Right renal cortex interstitium (tissue), 3 donors: Measurements from ENCODE around the gene PEDS1. TPM values are rescaled to one million over a fixed set of nuclear protein-coding genes. Genes with fewer than 3 reads are reported as not detected.
"Not testable (repeated sequence)": the region's sequence is repeated elsewhere in the genome, so short reads cannot be mapped to it uniquely, and the experiment has no call there.

Source experiments
- DNase-seq, 3 donors: peaks; one replicate each; pipeline ENCODE4 v3.0.0-alpha.2; 2013; ENCODE audit warnings: low read depth in 3 of 3, low spot score in 2 of 3
- polyA plus RNA-seq, 3 donors: library from polyadenylated mRNA; unstranded; fragments of 120-200 nt; gene quantifications; one replicate each; pipeline ENCODE4 v1.2.1, GENCODE V29; 2013; ENCODE audit not compliant: insufficient read length in 3 of 3

Gene PEDS1
- polyA plus RNA-seq: 10 to 100 TPM; 22.1 to 25.6 (median 24.6) TPM

DNA sequence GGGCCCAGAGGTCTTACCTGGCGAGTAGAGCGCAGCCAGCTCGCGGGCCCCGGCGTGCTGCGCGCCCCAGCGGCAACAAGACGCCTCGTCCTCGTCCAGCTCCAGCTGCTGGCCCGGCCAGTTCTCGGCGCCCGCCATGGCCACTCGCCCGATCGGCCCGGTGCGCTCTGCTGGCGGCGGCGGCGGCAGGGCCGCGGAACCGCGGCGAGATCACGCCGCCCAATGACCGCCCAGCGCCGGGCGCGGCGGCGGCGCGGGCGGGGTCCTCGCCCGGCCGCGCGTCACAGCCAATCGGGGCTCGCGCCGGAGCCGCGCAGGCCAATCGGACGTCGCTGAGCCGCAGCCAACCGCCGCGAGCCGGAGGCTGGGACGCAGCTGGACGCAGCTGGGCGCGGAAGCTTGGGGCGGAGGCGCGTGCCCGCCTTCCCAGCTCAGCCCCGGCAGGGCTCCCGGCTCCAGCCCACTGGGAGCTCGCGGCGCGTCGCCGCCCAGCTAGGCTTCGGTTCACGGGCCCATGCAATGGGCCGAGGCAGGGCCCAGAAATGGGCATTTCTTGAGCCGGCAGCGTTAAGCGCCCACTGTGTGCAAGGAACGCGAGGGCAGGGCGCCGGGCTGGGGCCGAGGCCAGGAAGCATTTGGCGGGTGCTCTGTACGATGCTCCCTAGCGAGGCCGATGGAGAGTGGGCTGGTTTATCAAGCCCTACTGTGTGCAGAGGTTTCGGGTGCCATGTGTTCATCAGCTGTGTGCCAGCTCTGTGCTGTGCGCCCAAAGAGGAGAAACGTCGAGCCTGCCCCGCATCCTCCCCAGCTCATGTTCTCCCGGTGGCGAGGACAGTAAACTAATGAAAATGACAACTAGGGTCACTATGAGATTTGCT is at the start of gene PEDS1:
TSS of gene PEDS1 (minus strand) at position 224 of the 878 bp plus-strand sequence. CDS start at position 138, 86 bp downstream.
- peak; percentile 65 to 84 (median 78) for DNase-seq

DNA sequence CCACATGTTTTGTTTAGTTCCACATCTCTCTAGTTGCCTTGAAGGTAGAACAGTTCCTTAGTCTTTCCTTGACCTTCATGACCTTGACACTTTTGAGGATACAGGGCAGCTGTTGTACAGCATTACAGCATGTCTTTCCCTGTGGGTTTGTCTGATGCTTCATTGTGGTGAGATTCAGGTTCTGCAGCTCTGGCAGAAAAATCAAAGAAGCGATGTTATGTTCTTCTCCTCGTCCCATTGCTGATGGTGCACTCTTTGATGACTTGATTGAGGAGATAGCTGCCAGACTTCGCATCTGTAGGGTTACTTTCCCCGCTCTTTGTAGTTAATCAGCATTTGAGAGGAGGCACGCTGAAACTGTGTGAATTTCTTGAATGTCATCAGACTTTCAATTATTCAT is 49.2 kb upstream of the PEDS1 start:
- DNase-seq: no peak

GRCh38 chr20:50201710-50202109 is 48.2 kb upstream of the PEDS1 start:
- DNase-seq: not testable (repeated sequence)

- no peak for DNase-seq
Measured at GRCh38 chr20:50200482-50201104, 47.1 kb upstream of the PEDS1 start.

DNA sequence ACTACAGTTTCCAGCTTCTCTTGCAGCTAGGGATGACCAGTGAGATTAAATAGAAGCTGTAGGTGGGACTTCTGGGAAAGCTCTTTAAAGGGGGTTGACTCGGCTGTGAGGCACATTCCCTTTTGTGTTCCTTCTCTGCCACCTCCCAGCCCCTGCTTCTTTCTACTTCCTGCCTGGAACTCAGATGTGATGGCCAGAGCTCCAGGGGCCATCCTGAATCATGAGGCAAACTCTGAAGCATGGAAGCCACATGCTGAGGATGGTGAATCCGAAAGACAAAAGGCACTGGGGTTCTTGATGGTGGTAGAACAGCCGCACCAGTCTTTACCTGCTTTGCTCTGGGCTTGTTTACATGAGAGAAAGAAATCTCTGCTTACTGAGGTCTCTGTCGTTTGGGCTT is 46.2 kb upstream of the PEDS1 start:
- DNase-seq: no peak

GRCh38 chr20:50198716-50199115 is 45.2 kb upstream of the PEDS1 start:
- no peak for DNase-seq

- no peak for DNase-seq
Measured at GRCh38 chr20:50198180-50198666, 44.7 kb upstream of the PEDS1 start.

- no peak for DNase-seq
Measured at GRCh38 chr20:50197463-50198179, 44.1 kb upstream of the PEDS1 start.

DNA sequence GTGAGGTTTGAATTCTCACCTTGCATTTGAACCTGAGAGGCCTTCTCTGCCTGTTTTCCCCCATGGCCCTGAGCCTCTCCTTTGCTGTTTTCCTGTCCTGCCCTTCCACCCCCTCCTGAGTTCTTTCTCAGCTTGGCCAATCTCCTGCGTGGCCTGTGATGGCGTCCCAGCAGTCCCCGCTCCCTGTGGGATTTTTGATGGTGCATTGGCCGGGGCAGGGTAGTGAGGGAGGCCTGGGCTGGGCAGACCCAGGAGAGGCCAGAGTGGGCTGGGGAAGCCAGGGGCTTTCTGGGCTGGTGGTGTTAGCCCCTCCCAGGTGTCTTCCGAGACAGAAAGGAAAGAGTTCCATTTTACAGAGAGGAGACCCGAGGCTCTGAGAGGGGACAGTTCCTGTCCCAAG is 43.4 kb upstream of the PEDS1 start:
- DNase-seq: no peak

DNA sequence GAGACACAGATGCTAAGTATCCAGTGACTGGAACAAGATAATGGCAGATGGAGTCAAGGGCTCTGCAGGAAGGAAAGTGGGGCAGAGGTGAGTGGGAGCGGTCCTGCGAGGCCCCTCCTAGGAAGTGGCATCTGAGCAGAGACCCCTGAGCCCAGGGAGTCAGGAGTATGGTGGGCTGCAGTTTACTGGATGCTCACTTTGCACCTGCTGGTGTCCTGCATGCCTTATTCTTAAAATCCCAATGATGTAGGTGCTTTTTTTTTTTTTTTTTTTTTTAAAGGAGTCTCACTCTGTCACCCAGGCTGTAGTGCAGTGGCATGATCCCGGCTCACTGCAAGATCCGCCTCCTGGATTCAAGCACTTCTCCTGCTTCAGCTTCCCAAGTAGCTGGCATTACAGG is 42.7 kb upstream of the PEDS1 start:
- no peak for DNase-seq

GRCh38 chr20:50195524-50196120 is 42.1 kb upstream of the PEDS1 start:
- no peak for DNase-seq

DNA sequence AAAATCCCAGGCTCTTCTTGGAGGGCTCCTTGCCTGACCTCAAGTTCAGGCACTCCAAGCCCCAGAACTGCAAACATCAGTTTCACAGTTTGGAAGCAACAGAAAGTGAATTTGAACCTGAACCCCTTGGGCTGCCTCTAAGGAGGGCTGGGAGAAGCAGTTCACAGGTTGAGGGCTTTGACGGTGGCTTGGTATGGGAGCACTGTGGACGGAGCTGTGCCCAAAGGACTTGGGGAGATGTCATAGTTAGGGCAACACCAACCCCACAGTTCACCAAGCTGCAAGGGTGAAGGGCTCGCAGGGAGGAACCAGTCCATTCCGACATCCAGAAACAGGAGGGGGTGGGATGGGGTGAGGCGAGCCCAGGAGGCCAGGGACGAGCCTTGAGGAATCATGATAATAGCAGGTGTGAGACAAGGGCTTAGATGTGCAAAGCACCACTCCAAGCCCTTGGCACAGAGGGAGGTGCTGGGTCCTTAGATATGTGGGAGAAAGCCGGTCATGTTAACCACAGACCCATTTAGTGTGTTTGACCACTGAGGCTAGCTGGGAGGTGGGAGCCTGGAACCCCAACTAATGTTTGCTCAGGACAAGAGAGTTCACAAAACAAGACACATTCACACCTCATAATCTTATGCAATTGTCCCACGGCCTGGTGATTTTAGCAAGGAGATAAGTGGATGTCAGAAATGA is 41.5 kb upstream of the PEDS1 start:
- DNase-seq: no peak

GRCh38 chr20:50194422-50194830 is 40.9 kb upstream of the PEDS1 start:
- DNase-seq: no peak

GRCh38 chr20:50193836-50194421 is 40.4 kb upstream of the PEDS1 start:
- DNase-seq: no peak

- DNase-seq: no peak
Measured at GRCh38 chr20:50193199-50193835, 39.8 kb upstream of the PEDS1 start.

GRCh38 chr20:50192364-50193198 is 39.1 kb upstream of the PEDS1 start:
- peak in 2 of 3 donors; percentile 56 to 63 for DNase-seq

- peak in 1 of 3 donors; percentile 48 for DNase-seq
Measured at GRCh38 chr20:50191544-50192363, 38.2 kb upstream of the PEDS1 start.
